ENCODE measurements around the gene NTRK2. TPM values are rescaled to one million over a fixed set of nuclear protein-coding genes. Genes with fewer than 3 reads are reported as not detected.

NTRK2 gene
- total RNA-seq, 6 experiments from 2014 or later = 0.11 to 0.83 (median 0.25) TPM

DNA sequence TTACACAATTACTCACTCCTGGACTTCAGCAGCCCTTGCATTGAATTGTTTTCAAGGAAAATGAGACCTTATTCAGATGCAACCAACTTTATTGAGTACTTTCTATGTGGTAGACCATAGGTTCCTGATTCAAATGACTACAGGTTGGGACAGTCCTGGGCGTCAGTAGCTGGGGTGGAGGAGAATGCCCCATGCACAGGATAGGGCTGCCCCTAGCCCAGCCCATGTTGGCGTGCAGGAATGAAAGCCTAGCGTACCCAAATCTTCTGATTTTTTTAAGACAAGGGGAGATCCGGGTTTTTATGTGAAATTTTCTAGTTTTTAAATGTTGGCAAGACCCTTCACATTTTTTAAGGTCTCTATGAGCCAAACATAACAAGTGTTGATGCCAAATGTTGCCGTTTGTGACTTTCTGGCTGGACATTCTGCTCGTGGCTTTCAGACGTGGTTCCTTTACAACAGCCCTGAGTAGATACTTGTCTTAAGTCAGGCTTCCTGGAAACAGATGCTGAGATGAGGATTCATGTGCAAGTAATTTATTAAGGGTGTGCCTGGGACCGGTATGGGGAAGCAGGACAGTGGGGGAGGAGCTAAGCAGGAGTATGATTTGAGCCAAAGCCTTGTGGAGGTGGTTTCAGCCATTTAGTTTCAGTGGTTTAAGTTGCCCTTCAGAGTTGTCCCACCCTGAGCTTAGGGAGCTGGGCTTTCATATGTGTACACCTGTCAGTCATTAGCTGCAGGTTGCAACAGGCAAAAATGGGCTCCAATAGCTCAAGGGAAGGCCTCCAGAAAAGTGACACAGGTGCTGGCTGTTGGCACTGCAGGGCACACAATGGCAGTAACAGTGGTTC, 154.1 kb downstream of the NTRK2 start:
- peaks cover 14% of the 10 kb centered on the region; the same call in 1 of the 2 replicates for H3K9me3 Mint-ChIP-seq
- no peak overlapping the region for H3K4me3 Mint-ChIP-seq
- no peak overlapping the region for H3K27ac Mint-ChIP-seq
- no peak for DNase-seq
- TF ChIP-seq, protein P1, sequence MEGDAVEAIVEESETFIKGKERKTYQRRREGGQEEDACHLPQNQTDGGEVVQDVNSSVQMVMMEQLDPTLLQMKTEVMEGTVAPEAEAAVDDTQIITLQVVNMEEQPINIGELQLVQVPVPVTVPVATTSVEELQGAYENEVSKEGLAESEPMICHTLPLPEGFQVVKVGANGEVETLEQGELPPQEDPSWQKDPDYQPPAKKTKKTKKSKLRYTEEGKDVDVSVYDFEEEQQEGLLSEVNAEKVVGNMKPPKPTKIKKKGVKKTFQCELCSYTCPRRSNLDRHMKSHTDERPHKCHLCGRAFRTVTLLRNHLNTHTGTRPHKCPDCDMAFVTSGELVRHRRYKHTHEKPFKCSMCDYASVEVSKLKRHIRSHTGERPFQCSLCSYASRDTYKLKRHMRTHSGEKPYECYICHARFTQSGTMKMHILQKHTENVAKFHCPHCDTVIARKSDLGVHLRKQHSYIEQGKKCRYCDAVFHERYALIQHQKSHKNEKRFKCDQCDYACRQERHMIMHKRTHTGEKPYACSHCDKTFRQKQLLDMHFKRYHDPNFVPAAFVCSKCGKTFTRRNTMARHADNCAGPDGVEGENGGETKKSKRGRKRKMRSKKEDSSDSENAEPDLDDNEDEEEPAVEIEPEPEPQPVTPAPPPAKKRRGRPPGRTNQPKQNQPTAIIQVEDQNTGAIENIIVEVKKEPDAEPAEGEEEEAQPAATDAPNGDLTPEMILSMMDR (IDR thresholded peaks at IDR 0.05) = no peak
- no peaks in the 10 kb centered on the region for H3K4me1 Mint-ChIP-seq (ENCODE audit: low read depth)
- no peaks in the 10 kb centered on the region; the same call in 1 of the 2 replicates for H3K27me3 Mint-ChIP-seq (ENCODE audit: insufficient read depth)
- H3K36me3 Mint-ChIP-seq (ENCODE audit: low read depth) = peaks cover 4% of the 10 kb centered on the region

DNA sequence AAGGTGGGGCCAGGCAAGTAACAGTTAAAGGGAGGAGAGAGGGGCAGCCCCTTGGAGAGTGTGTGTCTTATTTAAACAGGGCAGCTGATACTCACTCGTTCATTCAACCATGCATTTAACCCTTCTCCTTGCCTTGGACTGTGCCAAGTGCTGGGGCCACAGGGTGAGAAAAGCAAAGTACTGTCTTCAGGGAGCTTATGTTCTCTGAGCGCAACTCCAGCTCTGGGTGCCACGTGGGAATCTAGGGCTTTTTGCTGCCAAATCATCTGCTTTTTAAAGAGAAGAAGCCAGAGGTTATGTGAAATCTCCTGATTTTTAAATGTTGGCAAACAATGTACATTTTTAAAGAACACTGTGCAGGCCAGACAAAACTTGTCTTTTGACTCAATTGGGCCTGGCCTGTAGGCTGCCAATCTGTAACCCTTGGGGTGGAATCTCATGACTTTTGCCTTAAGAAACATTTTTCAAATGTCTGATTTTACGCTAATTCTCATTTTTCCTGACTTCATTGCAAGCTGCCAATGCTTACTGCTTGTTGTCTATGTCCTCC, 157.8 kb downstream of the NTRK2 start:
- Mint-ChIP-seq H3K4me3 (no peak overlapping the region), H3K36me3 (ENCODE audit: low read depth) (peaks cover 4% of the 10 kb centered on the region; the same call in 1 of the 2 replicates), H3K4me1 (ENCODE audit: low read depth) (no peaks in the 10 kb centered on the region), H3K27ac (no peak overlapping the region), H3K9me3 (peaks cover 14% of the 10 kb centered on the region; the same call in 1 of the 2 replicates), H3K27me3 (ENCODE audit: insufficient read depth) (no peaks in the 10 kb centered on the region; the same call in 1 of the 2 replicates)
- DNase-seq = no peak
- TF ChIP-seq, protein P1 (IDR thresholded peaks at IDR 0.05) = no peak

DNA sequence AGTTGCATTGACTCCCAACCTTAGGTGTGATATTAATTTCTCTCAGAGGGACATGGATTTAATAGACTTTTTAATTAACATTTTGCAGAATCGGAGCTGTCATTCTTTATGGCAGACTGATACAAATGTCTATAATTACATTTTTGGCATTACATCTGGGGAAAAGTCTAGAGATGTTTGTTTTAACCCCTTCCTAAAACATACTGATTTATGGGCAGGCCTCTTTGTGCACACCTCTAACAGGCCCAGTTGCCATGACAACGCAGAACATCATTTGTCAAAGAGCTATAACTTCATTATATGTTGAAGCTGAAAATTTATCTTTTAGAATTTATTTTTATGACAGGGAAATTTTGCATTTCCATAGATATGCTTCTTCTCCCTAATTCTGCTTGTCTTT, 158.5 kb downstream of the NTRK2 start:
- Mint-ChIP-seq H3K27ac (no peak overlapping the region), H3K36me3 (ENCODE audit: low read depth) (peaks cover 4% of the 10 kb centered on the region; the same call in 1 of the 2 replicates), H3K4me3 (no peak overlapping the region), H3K9me3 (peaks cover 13% of the 10 kb centered on the region; the same call in 1 of the 2 replicates), H3K4me1 (ENCODE audit: low read depth) (no peaks in the 10 kb centered on the region), H3K27me3 (ENCODE audit: insufficient read depth) (no peaks in the 10 kb centered on the region; the same call in 1 of the 2 replicates)
- TF ChIP-seq, protein P1 (IDR thresholded peaks at IDR 0.05) = no peak
- DNase-seq = no peak

DNA sequence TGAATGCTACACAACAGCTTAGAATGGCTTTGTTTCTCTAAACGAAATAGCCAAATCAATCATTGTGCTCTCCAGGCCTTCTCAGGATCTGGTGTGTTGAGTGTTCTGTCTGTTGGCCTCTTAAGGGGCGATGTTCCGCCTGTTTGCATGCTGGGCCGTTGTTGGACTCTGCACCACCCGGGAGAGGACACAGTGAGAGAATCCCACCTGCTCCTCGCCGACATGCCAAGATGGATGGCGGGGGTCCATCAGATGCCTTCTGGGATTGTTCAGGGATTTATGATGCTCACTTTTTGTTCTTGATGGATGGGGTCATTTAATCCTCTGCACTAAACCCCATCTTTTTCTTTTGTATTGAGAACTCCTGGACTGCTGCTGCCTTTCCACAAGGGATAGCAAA, 159.9 kb downstream of the NTRK2 start:
- TF ChIP-seq, protein P1 (IDR thresholded peaks at IDR 0.05) = no peak
- no peak for DNase-seq
- H3K4me1 Mint-ChIP-seq (ENCODE audit: low read depth) = no peaks in the 10 kb centered on the region
- H3K4me3 Mint-ChIP-seq = no peak overlapping the region
- no peak overlapping the region for H3K27ac Mint-ChIP-seq
- peaks cover 4% of the 10 kb centered on the region; the same call in 1 of the 2 replicates for H3K9me3 Mint-ChIP-seq
- no peaks in the 10 kb centered on the region; the same call in 1 of the 2 replicates for H3K27me3 Mint-ChIP-seq (ENCODE audit: insufficient read depth)
- peaks cover 4% of the 10 kb centered on the region; the same call in 1 of the 2 replicates for H3K36me3 Mint-ChIP-seq (ENCODE audit: low read depth)

DNA sequence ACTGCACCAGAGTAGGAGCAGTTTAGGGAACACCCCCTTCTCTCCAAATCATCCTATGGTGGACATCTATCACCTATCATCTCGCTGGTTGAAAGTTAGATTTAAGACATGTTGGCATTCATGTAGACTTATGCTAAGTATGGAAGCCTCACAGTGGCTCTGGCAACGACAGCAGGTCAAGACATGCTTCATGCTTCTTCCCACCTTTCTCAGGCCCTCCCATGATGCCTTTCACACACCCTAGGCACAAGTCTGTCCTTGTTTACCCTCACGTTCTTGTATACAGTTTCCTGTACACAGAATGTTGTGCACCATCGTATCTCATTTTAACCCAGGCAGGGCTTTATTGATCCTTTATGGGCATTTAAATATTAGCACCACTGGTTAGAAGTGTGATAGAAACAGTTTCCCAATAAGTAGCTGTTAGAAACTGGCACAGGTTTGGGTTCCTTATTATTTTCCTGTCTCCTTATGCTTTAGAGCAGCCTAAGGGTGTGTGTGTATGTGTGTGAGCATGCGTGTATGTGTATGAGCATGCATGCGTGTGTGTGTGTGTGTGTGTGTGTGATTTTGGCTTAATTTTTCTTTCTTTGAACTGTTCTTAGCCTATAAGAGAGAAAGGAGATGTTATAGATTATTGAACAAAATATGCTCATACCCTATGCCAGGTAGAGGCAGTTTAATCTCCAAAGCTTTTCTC, 160.6 kb downstream of the NTRK2 start:
- H3K27me3 Mint-ChIP-seq (ENCODE audit: insufficient read depth) = no peaks in the 10 kb centered on the region; the same call in none of the 2 replicates

More for the DNA sequence above, 160.6 kb downstream of the NTRK2 start:
- Mint-ChIP-seq H3K9me3 (peaks cover under 1% of the 10 kb centered on the region; the same call in 1 of the 2 replicates), H3K4me3 (no peak overlapping the region), H3K36me3 (ENCODE audit: low read depth) (peaks cover 2% of the 10 kb centered on the region; the same call in 1 of the 2 replicates), H3K4me1 (ENCODE audit: low read depth) (no peaks in the 10 kb centered on the region), H3K27ac (no peak overlapping the region)
- no peak for DNase-seq
- TF ChIP-seq, protein P1 (IDR thresholded peaks at IDR 0.05) = no peak

Measured in HFFc6 (cell line).